GM12878 (cell line): ENCODE results near the gene VWA8. TPM values are rescaled to one million over a fixed set of nuclear protein-coding genes. Genes with fewer than 3 reads are reported as not detected.

Source experiments
- ATAC-seq: fragments of 200-7000 bp; cut with Tn5 transposase; 3 replicates; pipeline ENCODE4 v1.9.1; 2020; ENCODE audit warnings: mild to moderate bottlenecking, moderate library complexity
- BruUV-seq: library from RNA; stranded (reverse); fragments of 400-500 nt; replicated peaks from 2 replicates; lab custom pipeline; 2021; lab: Mats Ljungman, UMichigan
- CTCF ChIA-PET: fragments of 300-600 bp; sonication (Branson Sonifier 250); formaldehyde crosslinking; extraction: SDS; loops from one replicate; lab custom pipeline; 2021; ENCODE audit warnings: inconsistent platforms; lab: Yijun Ruan, JAX
- POLR2A ChIA-PET: fragments of 350-600 bp; formaldehyde crosslinking; extraction: SDS; loops from one replicate; lab custom pipeline; 2021; ENCODE audit warnings: inconsistent platforms; lab: Charles Lee
- RAD21 ChIA-PET: fragments of 300-600 bp; sonication (Branson Sonifier 250); formaldehyde crosslinking; loops from one replicate; lab custom pipeline; 2023; ENCODE audit warnings: antibody characterized with exemption; ENCODE audit not compliant: unreplicated experiment; lab: Charles Lee
- SMC1A ChIA-PET: fragments of 300-600 bp; sonication (Branson Sonifier 250); formaldehyde crosslinking; loops from one replicate; lab custom pipeline; 2023; ENCODE audit not compliant: unreplicated experiment, uncharacterized antibody; lab: Charles Lee
- DNase-seq: peaks from one replicate; pipeline ENCODE4 v3.0.0-alpha.2; 2011; ENCODE audit warnings: low read depth, low spot score
- FAIRE-seq: peaks from 3 replicates; lab custom pipeline; 2011; peaks lifted over from hg19 to GRCh38; lab: Jason Lieb, UNC
- H2AFZ ChIP-seq: 2 replicates; pipeline ENCODE4 v1.6.0; 2011; ENCODE audit warnings: low read depth, low read length, control low read depth; ENCODE audit not compliant: control insufficient read depth
- H3K27ac ChIP-seq: 2 replicates; pipeline ENCODE4 v1.5.1; 2011; ENCODE audit warnings: control low read depth; ENCODE audit not compliant: control insufficient read depth, insufficient read depth
- H3K27me3 ChIP-seq, 2 experiments: replicated peaks in 1 of 2; 2 replicates each; pipeline versions ENCODE4 v1.6.0 to v1.6.1; 2011; ENCODE audit warnings: low read length in 1 of 2; ENCODE audit not compliant: control insufficient read depth in 2 of 2, insufficient read depth in 2 of 2
- H3K36me3 ChIP-seq, 2 experiments: 2 replicates each; pipeline ENCODE4 v1.5.1; 2011; ENCODE audit warnings: low read length in 1 of 2; ENCODE audit not compliant: control insufficient read depth in 2 of 2, insufficient read depth in 2 of 2
- H3K4me1 ChIP-seq: 2 replicates; pipeline ENCODE4 v1.6.1; 2011; ENCODE audit warnings: mild to moderate bottlenecking, low read length, moderate library complexity, mixed read lengths; ENCODE audit not compliant: control insufficient read depth, insufficient read depth
- H3K4me2 ChIP-seq: 2 replicates; pipeline ENCODE4 v1.6.0; 2011; ENCODE audit warnings: control low read depth; ENCODE audit not compliant: control insufficient read depth, insufficient read depth
- H3K4me3 ChIP-seq: fragments of 200-600 bp; sonication (generic); 2 replicates; pipeline ENCODE4 v1.5.1; 2016
- H3K79me2 ChIP-seq: 2 replicates; pipeline ENCODE4 v1.6.0; 2011; ENCODE audit warnings: low read length; ENCODE audit not compliant: control insufficient read depth, insufficient read depth
- H3K9ac ChIP-seq: 2 replicates; pipeline ENCODE4 v1.8.0; 2011; ENCODE audit warnings: low read length, control low read depth, mixed read lengths; ENCODE audit not compliant: control insufficient read depth, insufficient read depth
- H3K9me3 ChIP-seq: replicated peaks from 3 replicates; pipeline ENCODE4 v1.5.1; 2011; ENCODE audit warnings: mild to moderate bottlenecking, low read length; ENCODE audit not compliant: control insufficient read depth, insufficient read depth
- H4K20me1 ChIP-seq: 2 replicates; pipeline ENCODE4 v1.6.0; 2011; ENCODE audit not compliant: control insufficient read depth, insufficient read depth
- BMI1 ChIP-seq: fragments of 450-650 bp; IDR thresholded peaks from 2 replicates; pipeline ENCODE4 v1.6.1; 2016; ENCODE audit warnings: mild to moderate bottlenecking, moderate library complexity, borderline replicate concordance
- CHD4 ChIP-seq: fragments of 200-600 bp; sonication (generic); IDR thresholded peaks from 2 replicates; pipeline ENCODE4 v1.6.1; 2016; ENCODE audit warnings: mild to moderate bottlenecking
- CUX1 ChIP-seq: IDR thresholded peaks from 2 replicates; pipeline ENCODE4 v1.6.1; 2012; ENCODE audit warnings: improper control_type of control experiment, low read depth, low read length; ENCODE audit not compliant: insufficient replicate concordance
- FOXM1 ChIP-seq: IDR thresholded peaks from 2 replicates; pipeline ENCODE4 v1.6.1; 2012; ENCODE audit warnings: low read depth, mild to moderate bottlenecking, inconsistent platforms, low read length, moderate library complexity
- NR2F1 ChIP-seq: fragments of 450-650 bp; conservative IDR thresholded peaks from 2 replicates; pipeline ENCODE4 v1.6.1; 2017; ENCODE audit warnings: mild to moderate bottlenecking
- PML ChIP-seq: IDR thresholded peaks from 2 replicates; pipeline ENCODE4 v1.6.1; 2012; ENCODE audit warnings: low read length, inconsistent platforms
- SIN3A ChIP-seq: IDR thresholded peaks from 2 replicates; pipeline ENCODE4 v1.6.1; 2012; ENCODE audit warnings: low read depth, low read length, improper control_type of control experiment
- SMAD1 ChIP-seq: fragments of 450-650 bp; IDR thresholded peaks from 2 replicates; pipeline ENCODE4 v1.6.1; 2018; ENCODE audit warnings: mild to moderate bottlenecking, low read depth; ENCODE audit not compliant: partially characterized antibody
- SMAD5 ChIP-seq: IDR thresholded peaks from 2 replicates; pipeline ENCODE4 v1.6.1; 2016; ENCODE audit warnings: antibody characterized with exemption, low read depth
- SP1 ChIP-seq: IDR thresholded peaks from one replicate; pipeline ENCODE4 v1.6.1; 2011; ENCODE audit warnings: low read depth, low read length
- TCF3 ChIP-seq: IDR thresholded peaks from 2 replicates; pipeline ENCODE4 v1.6.1; 2012; ENCODE audit warnings: low read depth, mild to moderate bottlenecking, low read length, borderline replicate concordance; ENCODE audit not compliant: insufficient read depth
- WRNIP1 ChIP-seq: IDR thresholded peaks from 2 replicates; pipeline ENCODE4 v1.6.1; 2011; ENCODE audit warnings: low read depth, low read length, improper control_type of control experiment, borderline replicate concordance
- ZNF622 ChIP-seq: fragments of 450-650 bp; IDR thresholded peaks from 2 replicates; pipeline ENCODE4 v1.6.1; 2017; ENCODE audit warnings: mild to moderate bottlenecking, inconsistent platforms
- ZNF687 ChIP-seq: fragments of 450-650 bp; IDR thresholded peaks from 2 replicates; pipeline ENCODE4 v1.6.1; 2017; ENCODE audit warnings: mild to moderate bottlenecking, moderate library complexity
- ZZZ3 ChIP-seq: IDR thresholded peaks from 2 replicates; pipeline ENCODE4 v1.6.1; 2011; ENCODE audit warnings: low read depth; ENCODE audit not compliant: control insufficient read depth, insufficient read length
- in situ Hi-C: fragments of 300-500 bp; cut with MboI; formaldehyde crosslinking; loops from 9 replicates; pipeline ENCODE4 v1.14.3; 2018; ENCODE audit warnings: mixed read lengths
- intact Hi-C: fragments of 100-400 bp; cut with micrococcal nuclease; formaldehyde crosslinking; loops from one replicate; pipeline ENCODE4 v1.14.2; 2022; ENCODE audit not compliant: unreplicated experiment
- polyA plus RNA-seq, 11 experiments: library from polyadenylated mRNA; depleted of rRNA in 4 of 11; unstranded in 6 of 11; stranded (reverse) in 5 of 11; fragments of >200 nt; fragmentation: Nextera tagmentation in 4 of 11; fragmentation: Illumina TruSeq in 1 of 11; extraction: Ambion mirVana in 4 of 11; extraction: Trizol in 1 of 11; gene quantifications; 1 replicate in 1 of 11; 2 replicates in 10 of 11; pipeline versions ENCODE4 v1.2.1 to v1.2.3, GENCODE V29; 2011 to 2016; ENCODE audit warnings: inconsistent platforms in 2 of 11, missing spikeins in 2 of 11, low read depth in 1 of 11
- total RNA-seq, 4 experiments: library from RNA; depleted of rRNA in 3 of 4; stranded (reverse); fragments of >200 nt in 3 of 4; fragmentation: Illumina TruSeq in 1 of 4; extraction: Trizol in 1 of 4; gene quantifications; 2 replicates each; pipeline versions ENCODE4 v1.2.1 to v1.2.3, GENCODE V29; 2013 to 2021
- TF ChIP-seq, protein P1 (sequence below): fragments of 450-650 bp; IDR thresholded peaks from 2 replicates; pipeline ENCODE4 v1.6.1; 2017; ENCODE audit warnings: borderline replicate concordance

Gene VWA8
- total and polyA plus RNA-seq, 10 of the 15 experiments (the other 5 are each of a cell fraction or from before 2014, with no cell fraction given), result 3.0 to 21.8 (median 13.5) TPM

DNA sequence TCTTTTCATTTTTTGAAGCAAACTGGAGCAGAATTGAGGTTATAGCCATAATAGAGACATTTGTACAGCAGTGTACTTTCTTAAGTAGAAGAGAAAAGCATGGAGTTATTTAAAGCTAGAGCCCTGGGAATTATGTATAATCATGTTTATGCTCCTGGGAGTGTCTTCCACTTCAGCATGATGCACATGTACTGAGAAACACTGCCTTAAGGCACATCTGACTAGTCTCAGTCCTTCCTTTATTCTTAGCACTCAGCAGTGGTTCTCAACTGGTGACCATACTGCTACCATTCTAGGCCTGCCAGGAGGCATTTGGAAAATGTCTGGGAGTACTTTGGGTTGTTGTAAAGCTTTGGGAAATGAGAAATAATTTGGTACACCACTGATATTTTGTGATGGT, 45.8 kb downstream of the VWA8 start:
- H3K27ac ChIP-seq, result no peak overlapping the region
- POLR2A ChIA-PET, result no interaction called here
- H3K27me3 ChIP-seq, result no peaks in the 10 kb centered on the region
- intact Hi-C loops (no loop called here), in situ Hi-C loops (loop anchor here (5.0 kb wide), 1 partner anchor 127 kb away; no protein-coding TSS in a partner anchor)
- SMC1A ChIA-PET, result interaction anchor here (0.8 to 3.9 kb wide), 15 partner anchors 9 to 200 kb away, joined by 3 to 27 read pairs (median 4); partner anchors contain the start of genes DGKH and VWA8
- H4K20me1 ChIP-seq, result no peaks in the 10 kb centered on the region
- no peak overlapping the region for H3K4me3 ChIP-seq
- H3K36me3 ChIP-seq, result no peaks in the 10 kb centered on the region
- ATAC-seq (no peak), DNase-seq (no peak), FAIRE-seq (no peak)
- no TSS peak for BruUV-seq
- peaks cover 40% of the 10 kb centered on the region for H3K4me1 ChIP-seq
- no peaks in the 10 kb centered on the region; the same call in 2 of the 3 replicates for H3K9me3 ChIP-seq
- no peak overlapping the region for H2AFZ ChIP-seq
- H3K9ac ChIP-seq, result no peak overlapping the region
- no peak overlapping the region for H3K4me2 ChIP-seq
- peaks cover 37% of the 10 kb centered on the region for H3K79me2 ChIP-seq
- RAD21 ChIA-PET, result interaction anchor here (2.1 to 2.6 kb wide), 5 partner anchors 17 to 141 kb away, joined by 4 to 12 read pairs (median 7); no protein-coding TSS in a partner anchor
- CTCF ChIA-PET, result interaction anchor here (0.6 to 1.7 kb wide), 9 partner anchors 10 to 303 kb away, joined by 3 to 6 read pairs (median 3); no protein-coding TSS in a partner anchor
- TF ChIP-seq CUX1 (no peak), PML (no peak), WRNIP1 (no peak), SIN3A (no peak), ZNF622 (no peak), TCF3 (no peak), SMAD1 (no peak), BMI1 (no peak), SP1 (no peak), SMAD5 (no peak), ZZZ3 (no peak), ZNF687 (no peak), NR2F1 (no peak), FOXM1 (no peak), CHD4 (no peak)
- TF ChIP-seq, protein P1, sequence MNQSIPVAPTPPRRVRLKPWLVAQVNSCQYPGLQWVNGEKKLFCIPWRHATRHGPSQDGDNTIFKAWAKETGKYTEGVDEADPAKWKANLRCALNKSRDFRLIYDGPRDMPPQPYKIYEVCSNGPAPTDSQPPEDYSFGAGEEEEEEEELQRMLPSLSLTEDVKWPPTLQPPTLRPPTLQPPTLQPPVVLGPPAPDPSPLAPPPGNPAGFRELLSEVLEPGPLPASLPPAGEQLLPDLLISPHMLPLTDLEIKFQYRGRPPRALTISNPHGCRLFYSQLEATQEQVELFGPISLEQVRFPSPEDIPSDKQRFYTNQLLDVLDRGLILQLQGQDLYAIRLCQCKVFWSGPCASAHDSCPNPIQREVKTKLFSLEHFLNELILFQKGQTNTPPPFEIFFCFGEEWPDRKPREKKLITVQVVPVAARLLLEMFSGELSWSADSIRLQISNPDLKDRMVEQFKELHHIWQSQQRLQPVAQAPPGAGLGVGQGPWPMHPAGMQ, result no peak
